Testis (tissue), 2 donors: Measurements from ENCODE around the gene PARP8.

Source experiments
- CTCF ChIP-seq, 3 experiments: fragments of 450-650 bp in 2 of 3; fragments of 200-600 bp in 1 of 3; sonication (generic) in 1 of 3; IDR thresholded peaks; one replicate each; pipeline ENCODE4 v1.5.1; 2016 to 2019; ENCODE audit warnings: antibody characterized with exemption in 3 of 3, mild to moderate bottlenecking in 2 of 3, moderate library complexity in 1 of 3
- POLR2A ChIP-seq: fragments of 450-650 bp; IDR thresholded peaks from one replicate; pipeline ENCODE4 v1.6.1; 2017; ENCODE audit warnings: antibody characterized with exemption, mild to moderate bottlenecking, moderate library complexity

- no peak for TF ChIP-seq CTCF (IDR thresholded peaks at IDR 0.05)
- no peak for TF ChIP-seq POLR2A
Measured at GRCh38 chr5:50752800-50753199, 86.4 kb downstream of the PARP8 start.
